CD14-positive monocyte (primary cell): ENCODE measurements around the gene ITGAX. TPM values are rescaled to one million over a fixed set of nuclear protein-coding genes. Genes with fewer than 3 reads are reported as not detected.

Source experiments
- DNase-seq, 3 donors: peaks; one replicate each; pipeline ENCODE4 v3.0.0-alpha.2; 2011 to 2022
- H2AFZ ChIP-seq: 2 replicates; pipeline ENCODE4 v1.6.0; 2012; ENCODE audit warnings: mild to moderate bottlenecking, low read depth, low read length, inconsistent platforms; ENCODE audit not compliant: insufficient read depth, poor library complexity, severe bottlenecking
- H3K27ac ChIP-seq, 2 donors: 1 replicate in 1 of 2; 2 replicates in 1 of 2; pipeline ENCODE4 v1.5.1; 2012 to 2013; ENCODE audit warnings: low read length in 2 of 2, control low read depth in 1 of 2, inconsistent platforms in 1 of 2, low read depth in 1 of 2, mild to moderate bottlenecking in 1 of 2
- H3K27me3 ChIP-seq, 2 donors: one replicate each; pipeline versions ENCODE4 v1.6.0 to v1.6.1; 2011 to 2013; ENCODE audit warnings: low read length in 2 of 2; ENCODE audit not compliant: control insufficient read depth in 2 of 2, insufficient read depth in 2 of 2
- H3K36me3 ChIP-seq, 2 donors: replicated peaks in 1 of 2; 1 replicate in 1 of 2; 2 replicates in 1 of 2; pipeline versions ENCODE4 v1.5.1 to v1.6.1; 2012 to 2013; ENCODE audit warnings: low read length in 2 of 2, control low read depth in 1 of 2, inconsistent platforms in 1 of 2, mild to moderate bottlenecking in 1 of 2; ENCODE audit not compliant: insufficient read depth in 2 of 2, control insufficient read depth in 1 of 2
- H3K4me1 ChIP-seq, 2 donors: 1 replicate in 1 of 2; 2 replicates in 1 of 2; pipeline versions ENCODE4 v1.5.1 to v1.6.1; 2012 to 2013; ENCODE audit warnings: low read length in 2 of 2, control low read depth in 1 of 2, inconsistent platforms in 1 of 2, mild to moderate bottlenecking in 1 of 2, moderate library complexity in 1 of 2; ENCODE audit not compliant: insufficient read depth in 2 of 2, control insufficient read depth in 1 of 2
- H3K4me2 ChIP-seq: replicated peaks from 2 replicates; pipeline ENCODE3; 2012; ENCODE audit warnings: low read length, moderate library complexity, mild to moderate bottlenecking; ENCODE audit not compliant: poor library complexity, severe bottlenecking; ENCODE audit errors: extremely low read depth
- H3K4me3 ChIP-seq, 3 experiments: fragments of 200-600 bp in 1 of 3; sonication (generic) in 1 of 3; replicated peaks in 1 of 3; 1 replicate in 2 of 3; 2 replicates in 1 of 3; pipeline ENCODE4 v1.5.1; 2011 to 2013; ENCODE audit warnings: low read length in 3 of 3, mild to moderate bottlenecking in 3 of 3, control low read depth in 2 of 3, low read depth in 2 of 3, inconsistent platforms in 1 of 3, moderate library complexity in 1 of 3
- H3K79me2 ChIP-seq: 2 replicates; pipeline ENCODE4 v1.6.0; 2012; ENCODE audit warnings: mild to moderate bottlenecking, control low read depth, inconsistent platforms, low read length, moderate library complexity; ENCODE audit not compliant: insufficient read depth
- H3K9ac ChIP-seq: 2 replicates; pipeline ENCODE4 v1.6.0; 2017; ENCODE audit warnings: low read length, mild to moderate bottlenecking; ENCODE audit not compliant: insufficient read depth, poor library complexity, severe bottlenecking
- H3K9me3 ChIP-seq, 2 donors: replicated peaks in 1 of 2; 1 replicate in 1 of 2; 2 replicates in 1 of 2; pipeline versions ENCODE4 v1.5.1 to v1.6.1; 2012 to 2013; ENCODE audit warnings: low read length in 2 of 2, control low read depth in 1 of 2; ENCODE audit not compliant: control insufficient read depth in 1 of 2, insufficient read depth in 1 of 2
- H4K20me1 ChIP-seq: 2 replicates; pipeline ENCODE4 v1.6.0; 2012; ENCODE audit warnings: mild to moderate bottlenecking, low read length, control low read depth, moderate library complexity; ENCODE audit not compliant: insufficient read depth
- H3K27ac Mint-ChIP-seq, 7 donors: one replicate each; pipeline ENCODE4 v1.8.0; 2020; ENCODE audit warnings: mild to moderate bottlenecking in 7 of 7, mixed read lengths in 7 of 7, moderate library complexity in 6 of 7, inconsistent platforms in 2 of 7
- H3K27me3 Mint-ChIP-seq, 3 donors: one replicate each; pipeline ENCODE4 v1.8.0; 2021 to 2022; ENCODE audit warnings: low read depth in 3 of 3, mild to moderate bottlenecking in 3 of 3, mixed read lengths in 3 of 3, moderate library complexity in 3 of 3, inconsistent platforms in 1 of 3
- H3K36me3 Mint-ChIP-seq, 2 donors: one replicate each; pipeline ENCODE4 v1.8.0; 2020; ENCODE audit warnings: mixed read lengths in 2 of 2, inconsistent platforms in 1 of 2, mild to moderate bottlenecking in 1 of 2
- H3K4me1 Mint-ChIP-seq: one replicate; pipeline ENCODE4 v1.8.0; 2020; ENCODE audit warnings: mild to moderate bottlenecking, mixed read lengths
- H3K4me3 Mint-ChIP-seq, 2 donors: one replicate each; pipeline ENCODE4 v1.8.0; 2020; ENCODE audit warnings: mild to moderate bottlenecking in 2 of 2, mixed read lengths in 2 of 2, moderate library complexity in 1 of 2
- H3K9me3 Mint-ChIP-seq, 7 donors: one replicate each; pipeline ENCODE4 v1.8.0; 2020 to 2022; ENCODE audit warnings: mixed read lengths in 7 of 7, mild to moderate bottlenecking in 6 of 7, moderate library complexity in 6 of 7, inconsistent platforms in 2 of 7
- WGBS: methylation state at CpG from one replicate; pipeline ENCODE4 v1.1.5; 2013; ENCODE audit warnings: missing lambda C conversion rate; ENCODE audit not compliant: insufficient coverage; 5-methylcytosine and 5-hydroxymethylcytosine counted together
- intact Hi-C, 2 donors: fragments of 100-400 bp; cut with micrococcal nuclease; formaldehyde crosslinking; loops; one replicate each; pipeline versions ENCODE4 v1.15.0 to v1.15.1; 2023
- polyA plus RNA-seq, 3 donors: library from polyadenylated mRNA; depleted of rRNA in 1 of 3; unstranded in 2 of 3; stranded (reverse) in 1 of 3; fragments of 300-500 nt in 2 of 3; fragments of >200 nt in 1 of 3; fragmentation: Illumina TruSeq in 2 of 3; gene quantifications; 1 replicate in 2 of 3; 2 replicates in 1 of 3; pipeline ENCODE4 v1.2.3, GENCODE V29; 2012 to 2021
- TF ChIP-seq, protein P1 (sequence below): fragments of 200-600 bp; IDR thresholded peaks from one replicate; pipeline ENCODE4 v1.8.0; 2022; ENCODE audit warnings: antibody characterized with exemption, mild to moderate bottlenecking

Gene ITGAX
- polyA plus RNA-seq, 3 donors, result 40.7 to 710 (median 71.3) TPM

GRCh38 chr16:31325171-31325570 is 29.8 kb upstream of the ITGAX start:
- TF ChIP-seq, protein P1, sequence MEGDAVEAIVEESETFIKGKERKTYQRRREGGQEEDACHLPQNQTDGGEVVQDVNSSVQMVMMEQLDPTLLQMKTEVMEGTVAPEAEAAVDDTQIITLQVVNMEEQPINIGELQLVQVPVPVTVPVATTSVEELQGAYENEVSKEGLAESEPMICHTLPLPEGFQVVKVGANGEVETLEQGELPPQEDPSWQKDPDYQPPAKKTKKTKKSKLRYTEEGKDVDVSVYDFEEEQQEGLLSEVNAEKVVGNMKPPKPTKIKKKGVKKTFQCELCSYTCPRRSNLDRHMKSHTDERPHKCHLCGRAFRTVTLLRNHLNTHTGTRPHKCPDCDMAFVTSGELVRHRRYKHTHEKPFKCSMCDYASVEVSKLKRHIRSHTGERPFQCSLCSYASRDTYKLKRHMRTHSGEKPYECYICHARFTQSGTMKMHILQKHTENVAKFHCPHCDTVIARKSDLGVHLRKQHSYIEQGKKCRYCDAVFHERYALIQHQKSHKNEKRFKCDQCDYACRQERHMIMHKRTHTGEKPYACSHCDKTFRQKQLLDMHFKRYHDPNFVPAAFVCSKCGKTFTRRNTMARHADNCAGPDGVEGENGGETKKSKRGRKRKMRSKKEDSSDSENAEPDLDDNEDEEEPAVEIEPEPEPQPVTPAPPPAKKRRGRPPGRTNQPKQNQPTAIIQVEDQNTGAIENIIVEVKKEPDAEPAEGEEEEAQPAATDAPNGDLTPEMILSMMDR, result no peak
- intact Hi-C loops, result loop anchor here in 1 of 2 donors (10.0 kb wide), 1 partner anchor 50 kb away; no protein-coding TSS in a partner anchor
- Mint-ChIP-seq H3K36me3 (peaks cover 87 to 99% of the 10 kb centered on the region in 2 donors), H3K27me3 (peaks cover 0 to 5% (median 0%) of the 10 kb centered on the region in 3 donors), H3K4me3 (no peak overlapping the region), H3K4me1 (peaks cover 2% of the 10 kb centered on the region), H3K9me3 (peaks cover 0 to 16% (median 12%) of the 10 kb centered on the region in 7 donors), H3K27ac (peak overlapping the region in 4 of 7 donors; percentile 34 to 81 (median 56))
- H3K4me1 ChIP-seq, result no peaks in the 10 kb centered on the region
- no peak for DNase-seq
- no peak overlapping the region for H2AFZ ChIP-seq
- H3K4me2 ChIP-seq, result no peak overlapping the region
- 84% methylated on average over 11 of the region's 16 CpGs for whole genome bisulfite sequencing
- no peak overlapping the region for H3K9ac ChIP-seq
- H4K20me1 ChIP-seq, result peaks cover 59% of the 10 kb centered on the region
- H3K27me3 ChIP-seq, result no peaks in the 10 kb centered on the region
- peaks cover 9 to 11% of the 10 kb centered on the region in 2 donors for H3K9me3 ChIP-seq
- H3K4me3 ChIP-seq, result no peak overlapping the region
- peaks cover 91 to 100% of the 10 kb centered on the region in 2 donors for H3K36me3 ChIP-seq
- H3K79me2 ChIP-seq, result peaks cover 5% of the 10 kb centered on the region
- no peak overlapping the region for H3K27ac ChIP-seq

- 25% methylated on average over 9 of the region's 10 CpGs for WGBS
- no peak overlapping the region for H3K9ac ChIP-seq
- no peak overlapping the region for H2AFZ ChIP-seq
- H3K79me2 ChIP-seq, result no peaks in the 10 kb centered on the region
- H3K9me3 ChIP-seq, result no peaks in the 10 kb centered on the region
- intact Hi-C loops, result loop anchor here in 1 of 2 donors (10.0 kb wide), 1 partner anchor 47 kb away; no protein-coding TSS in a partner anchor
- H3K27me3 ChIP-seq, result no peaks in the 10 kb centered on the region
- no peak for DNase-seq
- no peak overlapping the region for H3K4me3 ChIP-seq
- Mint-ChIP-seq H3K36me3 (peaks cover 83 to 98% of the 10 kb centered on the region in 2 donors), H3K4me1 (peaks cover 14% of the 10 kb centered on the region), H3K27me3 (peaks cover 0 to 2% (median 2%) of the 10 kb centered on the region in 3 donors), H3K27ac (peak overlapping the region in 2 of 7 donors; percentile 2 to 34), H3K4me3 (no peak overlapping the region), H3K9me3 (peaks cover 0 to 2% (median 0%) of the 10 kb centered on the region in 7 donors)
- no peak overlapping the region for H3K4me2 ChIP-seq
- TF ChIP-seq, protein P1, result no peak
- peaks cover 84 to 98% of the 10 kb centered on the region in 2 donors for H3K36me3 ChIP-seq
- H3K27ac ChIP-seq, result no peak overlapping the region
- H3K4me1 ChIP-seq, result no peaks in the 10 kb centered on the region
- peaks cover 58% of the 10 kb centered on the region for H4K20me1 ChIP-seq
These were observed 27.2 kb upstream of the ITGAX start for GRCh38 chr16:31327646-31328225.
